SK-N-SH (cell line): ENCODE results near the gene SPG21. TPM values are rescaled to one million over a fixed set of nuclear protein-coding genes. Genes with fewer than 3 reads are reported as not detected.

Source experiments
- CTCF ChIA-PET: fragments of 300-600, 350-600 bp; formaldehyde crosslinking; extraction: SDS; loops from one replicate; lab custom pipeline; 2021; lab: Yijun Ruan, JAX
- POLR2A ChIA-PET: fragments of 350-600 bp; sonication (Branson Sonifier 250); formaldehyde crosslinking; extraction: SDS; loops from one replicate; lab custom pipeline; 2020; ENCODE audit warnings: antibody characterized with exemption, inconsistent platforms; lab: Yijun Ruan, JAX
- DNase-seq: peaks from one replicate; pipeline ENCODE4 v3.0.0; 2012
- H2AFZ ChIP-seq: fragments of 200-600 bp; sonication (generic); 2 replicates; pipeline ENCODE4 v1.8.1; 2016; ENCODE audit warnings: antibody characterized with exemption, mild to moderate bottlenecking, low read depth
- H3F3A ChIP-seq: fragments of 200-600 bp; sonication (generic); replicated peaks from 2 replicates; pipeline ENCODE3; 2016; ENCODE audit warnings: antibody characterized with exemption, mild to moderate bottlenecking; ENCODE audit not compliant: insufficient read depth
- H3K27ac ChIP-seq, 2 experiments: fragments of 200-500 bp in 1 of 2; fragments of 200-600 bp in 1 of 2; sonication (Bioruptor generic) in 1 of 2; sonication (generic), shearing (Covaris generic) in 1 of 2; 2 replicates each; pipeline versions ENCODE4 v1.5.1 to v1.6.1; 2014 to 2016; ENCODE audit warnings: low read depth in 2 of 2, inconsistent platforms in 1 of 2, low read length in 1 of 2, mild to moderate bottlenecking in 1 of 2, mixed read lengths in 1 of 2
- H3K27me3 ChIP-seq: fragments of 200-600 bp; sonication (generic), shearing (Covaris generic); 2 replicates; pipeline ENCODE4 v1.6.1; 2016; ENCODE audit warnings: mixed run types; ENCODE audit not compliant: insufficient read depth
- H3K36me3 ChIP-seq, 2 experiments: fragments of 200-500 bp in 1 of 2; fragments of 200-600 bp in 1 of 2; sonication (Bioruptor generic) in 1 of 2; sonication (generic) in 1 of 2; replicated peaks in 1 of 2; 2 replicates each; pipeline versions ENCODE3 to v1.5.1; 2014 to 2016; ENCODE audit warnings: low read length in 1 of 2, mild to moderate bottlenecking in 1 of 2; ENCODE audit not compliant: insufficient read depth in 2 of 2, control insufficient read depth in 1 of 2
- H3K4me1 ChIP-seq, 2 experiments: fragments of 200-500 bp in 1 of 2; fragments of 200-600 bp in 1 of 2; sonication (Bioruptor generic) in 1 of 2; sonication (generic), shearing (Covaris generic) in 1 of 2; 2 replicates each; pipeline versions ENCODE4 v1.5.1 to v1.6.1; 2014 to 2016; ENCODE audit warnings: low read depth in 1 of 2, low read length in 1 of 2, mixed run types in 1 of 2; ENCODE audit not compliant: insufficient read depth in 2 of 2, control insufficient read depth in 1 of 2
- H3K4me2 ChIP-seq: fragments of 200-600 bp; sonication (generic), shearing (Covaris generic); 2 replicates; pipeline ENCODE4 v1.6.1; 2017; ENCODE audit warnings: mixed run types
- H3K4me3 ChIP-seq, 2 experiments: fragments of 200-500 bp in 1 of 2; fragments of 200-600 bp in 1 of 2; sonication (Bioruptor generic) in 1 of 2; sonication (generic), shearing (Covaris generic) in 1 of 2; 2 replicates each; pipeline versions ENCODE4 v1.5.1 to v1.8.1; 2014 to 2016; ENCODE audit warnings: low read depth in 2 of 2, inconsistent platforms in 1 of 2, low read length in 1 of 2, mild to moderate bottlenecking in 1 of 2, mixed read lengths in 1 of 2, moderate library complexity in 1 of 2
- H3K79me2 ChIP-seq: fragments of 200-600 bp; sonication (generic); 2 replicates; pipeline ENCODE4 v1.8.1; 2017; ENCODE audit warnings: mild to moderate bottlenecking; ENCODE audit not compliant: insufficient read depth
- H3K9ac ChIP-seq: fragments of 200-600 bp; sonication (generic); 2 replicates; pipeline ENCODE4 v1.6.1; 2017; ENCODE audit warnings: mixed run types
- H3K9me2 ChIP-seq: fragments of 200-600 bp; sonication (generic); 2 replicates; pipeline ENCODE4 v1.6.1; 2017; ENCODE audit warnings: mixed run types
- H3K9me3 ChIP-seq: fragments of 200-600 bp; sonication (generic); 2 replicates; pipeline ENCODE4 v1.6.1; 2017; ENCODE audit warnings: mixed run types, mild to moderate bottlenecking, moderate library complexity
- H4K20me1 ChIP-seq: fragments of 200-600 bp; sonication (generic); 2 replicates; pipeline ENCODE4 v1.6.1; 2017; ENCODE audit warnings: mild to moderate bottlenecking, mixed run types; ENCODE audit not compliant: insufficient read depth
- CHD2 ChIP-seq: fragments of 150-350 bp; IDR thresholded peaks from 2 replicates; pipeline ENCODE4 v1.6.1; 2018; ENCODE audit warnings: low read length; ENCODE audit not compliant: partially characterized antibody
- FOSL2 ChIP-seq: IDR thresholded peaks from 2 replicates; pipeline ENCODE4 v1.4.0; 2012; ENCODE audit warnings: low read depth, mild to moderate bottlenecking, moderate library complexity, borderline replicate concordance
- GABPA ChIP-seq: IDR thresholded peaks from 2 replicates; pipeline ENCODE4 v1.4.0; 2012; ENCODE audit warnings: low read depth, mild to moderate bottlenecking
- GATA2 ChIP-seq: sonication (generic); formaldehyde crosslinking; IDR thresholded peaks from 2 replicates; pipeline ENCODE4 v1.5.0; 2020; ENCODE audit warnings: mild to moderate bottlenecking, missing genetic modification reagents
- JUND ChIP-seq: IDR thresholded peaks from 2 replicates; pipeline ENCODE4 v1.4.0; 2012
- MAX ChIP-seq: IDR thresholded peaks from 2 replicates; pipeline ENCODE4 v1.4.0; 2012; ENCODE audit warnings: low read depth
- MXI1 ChIP-seq: IDR thresholded peaks from 2 replicates; pipeline ENCODE4 v1.6.1; 2012; ENCODE audit warnings: mild to moderate bottlenecking, low read depth, low read length, improper control_type of control experiment
- NFIC ChIP-seq: IDR thresholded peaks from 2 replicates; pipeline ENCODE4 v1.4.0; 2012; ENCODE audit warnings: borderline replicate concordance
- NRF1 ChIP-seq: IDR thresholded peaks from 2 replicates; pipeline ENCODE4 v1.6.1; 2012; ENCODE audit warnings: low read depth, mild to moderate bottlenecking, low read length
- PBX3 ChIP-seq: IDR thresholded peaks from 2 replicates; pipeline ENCODE4; 2012
- POLR2AphosphoS5 ChIP-seq: IDR thresholded peaks from 2 replicates; pipeline ENCODE4 v1.6.1; 2012; ENCODE audit warnings: low read depth, low read length
- RAD21 ChIP-seq: IDR thresholded peaks from 2 replicates; pipeline ENCODE4 v1.6.1; 2012; ENCODE audit warnings: mild to moderate bottlenecking, low read length
- REST ChIP-seq: IDR thresholded peaks from 2 replicates; pipeline ENCODE4 v1.6.1; 2012; ENCODE audit warnings: mild to moderate bottlenecking, low read depth, low read length, moderate library complexity
- RFX5 ChIP-seq: IDR thresholded peaks from 2 replicates; pipeline ENCODE4 v1.6.1; 2012; ENCODE audit warnings: mild to moderate bottlenecking, improper control_type of control experiment, low read length
- RXRA ChIP-seq: IDR thresholded peaks from 2 replicates; pipeline ENCODE4 v1.4.0; 2012; ENCODE audit warnings: low read depth, mild to moderate bottlenecking, borderline replicate concordance
- TAF1 ChIP-seq: IDR thresholded peaks from 2 replicates; pipeline ENCODE4 v1.6.1; 2012; ENCODE audit warnings: low read depth, mild to moderate bottlenecking, low read length, moderate library complexity, borderline replicate concordance
- TCF12 ChIP-seq: IDR thresholded peaks from 2 replicates; pipeline ENCODE4 v1.4.0; 2012
- WGBS: methylation state at CpG from one replicate; pipeline ENCODE4 v1.1.6; 2017; ENCODE audit warnings: low lambda C conversion rate; 5-methylcytosine and 5-hydroxymethylcytosine counted together
- polyA plus RNA-seq, 3 experiments: library from polyadenylated mRNA; depleted of rRNA; stranded (reverse); fragments of >200 nt; gene quantifications; 2 replicates each; pipeline ENCODE4 v1.2.3, GENCODE V29; 2012

The SPG21 gene
- polyA plus RNA-seq, 1 of the 3 experiments (the other 2 are of a cell fraction): 56.5 TPM

GRCh38 chr15:64926661-64927060 lies 63.1 kb downstream of the SPG21 start:
- H3K9me2 ChIP-seq: no peaks in the 10 kb centered on the region
- no peak overlapping the region for H3K4me3 ChIP-seq
- H3K36me3 ChIP-seq: peaks cover 0 to 5% of the 10 kb centered on the region in 2 experiments
- H3K4me2 ChIP-seq: no peak overlapping the region
- no peaks in the 10 kb centered on the region for H3K27me3 ChIP-seq
- ChIA-PET POLR2A (no interaction called here), CTCF (no interaction called here)
- no peak overlapping the region for H2AFZ ChIP-seq
- WGBS: 92% methylated on average over 6 of the region's 8 CpGs
- H3K4me1 ChIP-seq: peaks cover 0 to 12% of the 10 kb centered on the region in 2 experiments; a peak in 1 of 4 replicates
- no peaks in the 10 kb centered on the region for H4K20me1 ChIP-seq
- no peak overlapping the region for H3K27ac ChIP-seq
- H3F3A ChIP-seq: no peaks in the 10 kb centered on the region
- no peaks in the 10 kb centered on the region for H3K9me3 ChIP-seq
- no peaks in the 10 kb centered on the region for H3K79me2 ChIP-seq
- H3K9ac ChIP-seq: no peak overlapping the region
- DNase-seq: no peak
- TF ChIP-seq MXI1 (no peak), GABPA (no peak), NFIC (no peak), NRF1 (no peak), PBX3 (no peak), GATA2 (no peak), JUND (no peak), RXRA (no peak), CHD2 (no peak)

- no peak for TF ChIP-seq RFX5
- no peak for TF ChIP-seq FOSL2
- no peak for TF ChIP-seq JUND
- no peak for TF ChIP-seq RAD21
- TF ChIP-seq REST: no peak
- no peak for TF ChIP-seq TCF12
- no peak for TF ChIP-seq TAF1
- no peak for TF ChIP-seq MAX
- no peak for TF ChIP-seq POLR2AphosphoS5
- Histone ChIP-seq H3K4me3 (no peak overlapping the region), H3K27me3 (no peaks in the 10 kb centered on the region), H4K20me1 (no peaks in the 10 kb centered on the region), H3K9me2 (no peaks in the 10 kb centered on the region), H3K36me3 (peaks cover 0 to 5% of the 10 kb centered on the region in 2 experiments), H3F3A (no peaks in the 10 kb centered on the region), H3K9ac (no peak overlapping the region), H3K27ac (no peak overlapping the region), H3K9me3 (no peaks in the 10 kb centered on the region), H3K79me2 (no peaks in the 10 kb centered on the region), H3K4me2 (no peak overlapping the region), H2AFZ (no peak overlapping the region), H3K4me1 (peaks cover 0 to 10% of the 10 kb centered on the region in 2 experiments; a peak in 1 of 4 replicates)
- no peak for DNase-seq
- WGBS: 89% methylated on average over 8 of the region's 13 CpGs
- ChIA-PET CTCF (no interaction called here), POLR2A (interaction anchor here (0.8 kb wide), 1 partner anchor 83 kb away, joined by 3 read pairs; no protein-coding TSS in a partner anchor)
Measured at GRCh38 chr15:64925335-64926330, 64.1 kb downstream of the SPG21 start.
